GM21515 (cell line): ENCODE data around the gene CCPG1.

ENCODE experiments used
- ATAC-seq: cut with Tn5 transposase; IDR thresholded peaks from one replicate; pipeline ENCODE4 v1.9.1; 2021; ENCODE audit not compliant: unreplicated experiment

CCPG1 gene

DNA sequence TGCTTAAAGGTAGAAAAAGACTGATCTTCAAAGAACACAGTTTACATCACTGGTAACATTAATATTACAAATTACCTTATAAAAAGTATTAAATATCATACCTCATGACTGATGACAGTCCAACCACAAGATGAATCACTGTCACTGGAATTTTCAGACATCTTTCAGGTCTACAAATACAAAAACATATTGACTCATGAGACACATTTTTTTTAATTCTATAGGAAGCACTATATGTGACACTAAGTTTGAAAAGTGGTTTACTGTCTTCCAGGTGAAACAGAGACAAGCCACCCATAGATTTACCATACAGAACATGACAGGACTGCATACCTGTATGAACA lies 18.9 kb downstream of the CCPG1 start:
- no peak for ATAC-seq

DNA sequence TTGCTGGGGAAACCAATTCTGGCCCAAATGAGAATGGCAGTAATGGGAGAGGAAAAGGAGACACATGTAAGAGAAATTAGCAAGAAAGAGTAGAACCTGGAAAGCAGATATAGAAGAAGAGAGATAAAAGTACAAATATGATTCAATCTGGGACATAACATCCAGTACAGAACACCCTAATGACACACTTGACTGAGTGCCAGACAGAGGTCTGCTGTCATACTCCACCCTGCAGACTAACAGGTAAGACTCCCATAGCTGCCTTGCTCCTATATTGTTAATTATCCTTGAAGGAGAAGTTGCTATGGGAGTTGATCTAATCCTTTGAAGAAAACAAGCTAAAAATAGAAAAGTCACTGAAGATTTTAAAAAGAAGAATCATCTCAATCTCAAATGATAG lies 21.1 kb downstream of the CCPG1 start:
- no peak for ATAC-seq

DNA sequence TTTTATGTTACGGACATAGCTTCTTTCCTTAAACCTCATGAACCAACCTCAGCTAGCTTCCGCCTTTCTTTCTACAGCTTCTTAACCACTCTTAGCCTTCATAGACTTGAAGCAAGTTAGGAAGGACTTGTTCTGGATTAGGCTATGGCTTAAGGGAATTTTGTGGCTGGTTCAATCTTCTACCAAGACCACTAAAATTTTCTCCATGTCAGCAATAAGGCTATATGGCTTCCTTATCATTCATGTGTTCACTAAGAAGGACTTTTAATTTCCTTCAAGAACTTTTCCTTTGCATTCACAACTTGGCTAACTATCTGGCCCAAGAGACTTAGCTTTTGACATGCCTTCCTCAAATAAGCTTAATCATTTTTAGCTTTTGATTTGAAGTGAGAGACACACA lies 24.5 kb downstream of the CCPG1 start:
- no peak for ATAC-seq

DNA sequence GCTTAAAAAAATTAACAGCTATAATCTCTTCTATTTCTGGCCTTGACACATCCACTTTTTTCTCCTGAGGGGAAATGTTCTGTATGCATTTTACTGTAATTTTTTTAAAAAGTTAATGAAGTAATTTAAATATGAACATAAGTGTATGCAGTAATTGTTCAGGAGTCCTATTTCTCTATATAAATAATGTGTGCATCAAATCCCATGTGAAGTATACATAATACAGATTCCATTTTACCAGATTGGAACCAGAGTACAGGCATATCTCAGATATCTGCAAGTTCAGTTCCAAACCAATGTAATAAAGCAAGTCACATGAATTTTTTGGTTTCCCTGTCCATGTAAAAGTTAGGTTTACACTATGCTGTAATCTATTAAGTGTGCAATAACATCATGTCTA lies 26.6 kb downstream of the CCPG1 start:
- ATAC-seq = no peak

DNA sequence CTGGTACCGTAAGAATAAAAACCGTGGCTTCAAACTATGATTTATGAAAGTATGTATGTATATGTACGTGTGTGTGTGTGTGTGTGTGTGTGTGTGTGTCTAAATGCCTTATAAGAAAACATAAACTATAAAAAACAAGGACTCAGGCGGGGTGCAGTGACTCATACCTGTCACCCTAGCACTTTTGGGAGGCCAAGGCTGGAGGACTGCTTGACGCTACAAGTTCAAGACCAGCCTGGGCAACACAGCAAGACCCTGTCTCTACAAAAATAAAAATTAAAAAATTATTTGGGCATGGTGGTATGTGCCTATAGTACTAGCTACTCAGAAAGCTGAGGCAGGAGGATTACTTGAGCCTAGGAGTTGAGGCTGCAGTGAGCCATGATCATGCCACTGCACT lies 29.1 kb downstream of the CCPG1 start:
- ATAC-seq = no peak

DNA sequence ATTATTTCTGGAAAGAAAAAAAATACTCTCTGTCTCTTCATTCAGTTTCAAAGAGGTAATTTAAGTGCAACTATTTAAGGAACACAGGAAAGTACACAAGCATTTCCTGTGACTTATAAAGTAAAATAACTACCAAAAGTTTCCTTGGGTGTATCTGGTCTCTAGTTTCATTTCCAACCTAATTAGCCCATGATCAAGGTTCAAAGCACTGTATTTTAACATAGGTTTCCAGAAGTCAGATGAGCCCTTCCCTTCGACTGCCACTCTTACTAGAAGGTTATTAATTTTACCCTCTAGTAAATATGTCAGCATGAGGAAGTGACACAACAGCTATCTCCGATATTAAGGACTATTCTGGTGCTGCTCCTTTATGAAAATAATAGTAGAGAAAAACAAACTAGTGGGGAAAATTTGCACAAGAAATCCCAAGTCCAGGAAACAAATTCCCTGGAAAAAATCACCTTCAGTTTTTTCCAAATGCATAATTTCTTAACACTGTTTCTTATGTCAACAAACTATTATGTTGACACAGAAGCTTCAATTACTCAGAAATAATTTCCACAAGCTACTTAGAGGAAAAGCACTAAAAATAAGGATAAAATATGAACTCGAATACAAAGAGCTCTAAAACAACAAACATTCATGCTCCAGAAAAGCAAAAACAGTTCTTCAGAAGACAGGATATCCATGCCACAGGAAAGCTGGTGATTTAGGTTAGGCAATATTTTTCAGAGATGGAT lies 35.3 kb downstream of the CCPG1 start:
- peak; percentile 51 for ATAC-seq

DNA sequence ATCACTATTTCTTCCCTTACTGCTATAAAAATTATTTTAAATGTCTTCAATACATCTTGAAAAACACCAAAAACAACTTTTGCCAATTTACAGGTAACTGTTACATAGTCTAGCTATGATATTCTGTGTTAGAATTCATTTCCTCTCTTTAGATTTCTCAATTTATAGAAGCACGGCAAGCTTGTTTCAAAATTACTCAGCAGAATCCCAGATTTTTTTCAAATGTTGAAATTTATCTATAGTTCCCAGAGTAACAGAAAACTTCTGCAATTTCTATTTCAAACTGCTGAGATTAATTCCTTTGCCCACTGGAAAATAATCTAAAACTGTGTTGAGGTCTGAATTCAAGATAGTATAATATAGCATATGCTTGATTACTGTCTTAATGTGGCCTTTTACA lies 41.2 kb downstream of the CCPG1 start:
- ATAC-seq = no peak

DNA sequence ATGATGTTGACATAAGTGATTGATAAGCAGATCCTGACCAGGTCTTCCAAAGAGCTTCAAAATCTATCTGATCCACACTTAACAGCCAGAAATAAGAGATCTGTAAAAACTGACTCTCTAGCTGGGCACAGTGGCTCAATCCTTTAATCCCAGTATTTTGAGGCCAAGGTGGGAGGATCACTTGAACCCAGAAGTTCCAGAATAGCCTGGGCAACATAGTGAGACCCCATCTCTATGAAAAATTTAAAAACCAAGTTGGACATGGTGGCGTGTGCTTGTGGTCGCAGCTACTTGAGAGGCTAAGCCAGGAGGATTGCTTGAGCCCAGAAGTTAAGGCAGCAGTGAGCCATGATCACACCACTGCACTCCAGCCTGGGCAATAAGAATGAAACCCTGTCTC lies 45.5 kb downstream of the CCPG1 start:
- no peak for ATAC-seq

DNA sequence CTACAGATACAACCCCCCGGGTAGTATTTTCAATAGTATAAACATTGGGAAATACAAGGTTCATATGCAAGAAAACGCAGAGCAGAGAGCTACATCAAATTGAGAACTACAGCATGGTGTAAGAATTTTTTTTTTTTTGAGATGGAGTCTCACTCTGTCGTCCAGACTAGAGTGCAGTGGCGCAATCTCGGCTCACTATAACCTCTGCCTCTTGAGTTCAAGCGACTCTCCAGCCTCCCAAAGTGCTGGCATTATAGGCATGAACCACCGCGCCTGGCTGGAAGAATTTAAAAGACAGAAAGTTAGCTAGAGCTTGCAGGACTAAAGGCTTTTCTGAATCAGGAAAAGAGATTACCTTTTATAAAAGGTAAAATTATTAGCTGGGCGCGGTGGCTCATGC lies 47.1 kb downstream of the CCPG1 start:
- no peak for ATAC-seq

DNA sequence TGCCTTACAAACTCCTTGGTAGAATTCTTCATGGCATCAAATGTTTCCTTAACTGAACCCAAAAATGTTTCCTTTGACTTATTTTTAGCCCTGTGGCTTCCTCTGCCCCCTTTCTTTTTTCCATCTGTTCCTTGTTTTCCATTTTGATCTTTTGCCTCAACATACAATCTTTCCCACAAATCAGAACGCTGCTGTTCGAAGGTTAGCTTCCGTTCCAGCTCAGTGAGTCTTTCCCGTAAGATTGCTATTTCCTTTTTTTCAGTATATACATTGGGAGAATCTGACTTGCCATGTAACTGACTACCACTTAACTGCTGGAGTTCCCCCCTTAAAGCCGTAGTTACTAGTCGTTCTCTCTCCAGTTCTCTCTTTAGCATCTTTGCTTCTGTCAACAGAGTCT lies 47.9 kb downstream of the CCPG1 start:
- no peak for ATAC-seq

DNA sequence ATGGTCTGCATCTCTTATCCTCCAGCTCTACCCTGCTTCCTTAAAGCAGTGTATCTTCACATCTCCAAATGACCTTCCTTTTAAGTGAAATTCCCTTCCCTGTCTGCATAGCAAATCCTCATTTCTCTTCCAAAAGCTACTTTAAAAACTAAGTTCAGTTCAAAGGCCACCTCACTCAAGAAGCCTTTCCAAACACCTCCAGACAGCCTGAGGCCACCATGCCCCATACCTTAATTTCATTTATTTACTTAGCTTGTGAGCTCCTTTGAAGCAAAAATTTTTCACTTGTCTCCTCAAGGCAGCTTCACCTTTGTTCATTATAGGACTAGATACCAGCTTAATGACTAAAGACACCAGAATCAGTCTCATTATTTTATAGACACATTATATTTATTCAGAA lies 49.7 kb downstream of the CCPG1 start:
- ATAC-seq = no peak

DNA sequence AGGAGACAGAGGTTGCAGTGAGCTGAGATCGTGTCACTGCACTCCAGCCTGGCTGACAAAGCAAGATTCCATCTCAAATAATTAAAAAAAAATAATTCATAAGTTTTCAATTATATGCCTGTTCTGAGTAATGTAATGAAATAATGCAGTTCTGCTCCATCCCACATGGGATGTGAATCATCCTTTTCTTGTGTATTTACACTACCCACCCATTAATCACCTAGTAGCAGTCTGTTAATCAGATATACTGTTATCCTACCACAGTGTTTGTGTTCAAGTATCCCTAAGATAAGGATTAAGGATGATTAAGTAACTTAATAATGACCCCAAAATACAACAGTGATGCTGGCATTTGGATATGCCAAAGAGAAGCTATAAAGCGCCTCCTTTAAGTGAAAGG lies 50.4 kb downstream of the CCPG1 start:
- no peak for ATAC-seq

DNA sequence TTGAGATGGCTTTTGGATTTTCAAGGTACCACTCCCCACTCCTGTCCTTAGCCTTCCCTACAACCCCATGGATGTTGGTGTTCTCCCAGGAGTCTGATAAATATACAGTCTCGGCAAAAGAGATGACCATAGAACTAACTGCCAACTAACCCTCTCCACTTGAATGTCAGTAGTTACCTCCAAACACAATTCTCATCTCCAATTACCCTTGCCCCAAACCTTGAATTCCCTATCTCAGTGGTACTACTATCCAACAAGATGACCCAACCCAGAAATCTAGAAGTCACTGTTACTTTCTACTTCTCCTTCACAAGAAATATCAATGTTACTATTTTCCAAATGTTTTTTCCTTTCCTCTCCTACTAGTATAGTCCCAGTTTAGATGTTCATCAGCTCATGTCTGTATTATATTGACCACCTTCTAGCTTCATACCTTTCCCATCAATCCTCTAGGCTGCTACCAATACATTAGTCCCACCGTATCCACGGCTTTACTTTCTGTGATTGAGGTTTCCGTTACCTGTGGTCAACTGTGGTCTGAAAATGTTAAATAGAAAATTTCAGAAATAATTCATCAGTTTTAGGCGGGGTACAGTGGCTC lies 51.1 kb downstream of the CCPG1 start:
- no peak for ATAC-seq

DNA sequence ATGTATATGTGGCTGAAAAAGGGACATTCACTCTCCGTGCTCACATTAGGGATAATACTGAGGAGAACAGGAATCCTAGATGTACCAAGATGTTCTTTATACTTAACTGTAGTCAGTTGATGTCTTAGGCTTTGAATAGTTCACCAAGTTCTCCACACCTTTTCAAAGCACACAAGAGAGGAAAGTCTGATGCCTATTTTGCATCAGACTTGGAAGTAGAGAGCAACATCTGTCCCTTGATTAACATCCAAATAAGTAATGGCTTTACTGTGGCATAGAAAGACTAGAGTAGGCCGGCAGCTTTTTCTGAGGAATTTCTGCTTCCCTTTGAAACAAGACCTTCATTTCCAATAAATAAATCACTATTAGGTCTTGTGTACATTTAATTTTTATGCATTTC lies 55.1 kb downstream of the CCPG1 start:
- ATAC-seq = no peak

DNA sequence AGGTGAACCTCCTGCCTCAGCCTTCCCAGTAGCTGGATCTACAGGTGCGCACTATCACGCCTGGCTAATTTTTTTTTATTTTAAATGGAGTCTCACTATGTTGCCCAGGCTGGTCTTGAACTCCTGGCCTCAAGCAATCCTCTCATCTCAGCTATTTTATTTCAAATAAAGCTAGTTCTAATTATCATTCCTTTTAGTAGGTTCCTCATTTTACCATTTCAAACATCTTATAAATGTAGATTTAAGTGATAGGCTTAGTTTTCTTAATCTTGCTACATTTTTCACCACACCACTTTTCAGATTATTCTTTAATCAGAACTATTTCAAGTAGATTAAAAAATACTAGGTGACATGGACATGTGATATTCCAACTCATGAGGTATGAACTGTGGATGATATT lies 58.9 kb downstream of the CCPG1 start:
- no peak for ATAC-seq

DNA sequence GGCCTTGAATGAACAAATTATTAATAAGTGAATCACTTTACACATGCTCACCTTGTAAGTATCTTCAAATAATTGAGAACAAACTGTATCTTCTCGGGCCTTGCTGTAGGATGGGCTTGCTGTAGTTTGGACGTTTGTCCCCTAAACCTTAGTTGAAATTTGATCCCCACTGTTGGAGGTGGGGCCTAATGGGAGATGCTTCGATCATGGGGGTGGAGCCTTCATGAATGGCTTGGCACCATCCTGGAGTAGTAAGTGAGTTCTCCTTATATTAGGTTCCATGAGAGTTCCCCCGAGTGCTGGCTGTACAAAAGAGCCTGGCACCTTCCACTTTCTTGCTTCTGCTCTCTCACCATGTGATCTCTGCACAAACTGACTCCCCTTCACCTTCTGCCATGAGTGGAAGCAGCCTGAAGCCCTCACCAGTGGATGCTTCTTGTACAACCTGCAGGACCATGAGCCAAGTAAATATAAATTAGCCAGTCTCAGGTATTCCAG lies 59.8 kb downstream of the CCPG1 start:
- ATAC-seq = no peak

DNA sequence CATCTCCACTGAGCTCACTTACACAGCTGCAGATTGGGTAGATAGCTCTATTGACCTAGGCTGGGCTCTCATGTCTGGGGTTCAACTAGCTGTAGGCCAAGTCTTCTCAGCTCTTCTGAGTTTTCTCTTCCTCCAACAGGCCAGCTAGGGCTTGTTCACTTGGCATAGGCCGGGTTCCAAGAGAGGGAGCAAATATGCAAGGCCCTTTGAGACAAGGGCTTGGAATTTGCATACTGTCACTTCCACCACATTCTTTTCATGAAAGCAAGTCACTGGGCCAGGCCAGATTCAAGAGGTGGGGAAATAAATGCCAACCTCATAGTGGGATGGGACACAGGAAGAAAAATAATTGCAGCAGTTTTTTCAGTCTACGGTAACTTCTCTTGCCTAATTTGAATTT lies 64.0 kb downstream of the CCPG1 start:
- no peak for ATAC-seq

DNA sequence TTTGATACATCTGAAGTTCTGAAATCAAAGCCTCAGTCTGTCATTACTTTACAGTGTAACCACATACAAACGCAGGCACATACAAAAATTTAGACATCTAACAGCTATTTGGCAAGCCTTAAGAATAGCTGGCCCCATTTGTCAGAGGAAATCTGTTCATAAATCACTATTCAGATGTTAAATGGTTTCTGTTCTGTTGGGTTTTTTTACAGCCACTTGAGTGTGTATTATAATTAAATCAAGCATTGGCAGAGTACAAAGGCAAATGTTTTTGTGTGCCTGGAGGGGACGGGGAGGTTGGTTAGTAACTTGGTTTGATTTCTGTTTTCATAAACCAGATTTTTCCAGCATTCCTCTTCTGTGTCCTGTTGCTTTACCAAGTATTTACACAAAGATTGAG lies 65.0 kb downstream of the CCPG1 start:
- ATAC-seq = no peak

DNA sequence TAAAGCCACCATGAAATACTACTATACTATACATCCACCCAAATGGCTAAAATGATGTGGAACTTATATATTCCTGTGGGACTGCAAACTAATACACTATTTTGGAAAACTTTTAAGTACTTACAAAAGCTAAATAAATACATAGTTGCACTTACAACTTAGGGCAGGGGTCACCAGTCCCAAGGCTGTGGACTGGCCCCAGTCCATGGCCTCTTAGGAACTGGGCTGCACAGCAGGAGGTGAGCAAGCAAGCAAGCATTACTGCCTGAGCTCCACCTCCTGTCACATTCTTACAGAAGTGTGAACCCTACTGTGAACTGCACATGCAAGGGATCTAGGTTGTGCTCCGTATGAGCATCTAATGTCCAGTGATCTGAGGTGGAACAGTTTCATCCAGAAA lies 71.0 kb downstream of the CCPG1 start:
- ATAC-seq = no peak

DNA sequence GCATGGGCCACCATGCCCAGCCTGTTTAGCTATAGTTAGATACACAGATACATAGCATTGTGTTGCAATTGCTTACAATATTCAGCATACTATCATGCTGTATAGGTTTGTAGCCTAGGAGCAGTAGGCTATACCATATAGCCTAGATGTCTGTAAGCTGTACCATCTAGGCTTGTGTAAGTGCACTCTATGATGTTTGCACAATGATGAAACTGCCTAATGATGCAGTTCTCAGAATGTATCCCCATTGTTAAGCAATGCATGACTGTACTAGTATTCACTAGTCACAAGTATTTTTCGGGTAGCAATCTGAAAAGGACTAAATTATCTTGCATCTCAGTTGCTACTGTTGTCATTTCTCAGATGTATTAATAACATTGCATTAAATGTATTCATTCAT lies 73.2 kb downstream of the CCPG1 start:
- no peak for ATAC-seq

DNA sequence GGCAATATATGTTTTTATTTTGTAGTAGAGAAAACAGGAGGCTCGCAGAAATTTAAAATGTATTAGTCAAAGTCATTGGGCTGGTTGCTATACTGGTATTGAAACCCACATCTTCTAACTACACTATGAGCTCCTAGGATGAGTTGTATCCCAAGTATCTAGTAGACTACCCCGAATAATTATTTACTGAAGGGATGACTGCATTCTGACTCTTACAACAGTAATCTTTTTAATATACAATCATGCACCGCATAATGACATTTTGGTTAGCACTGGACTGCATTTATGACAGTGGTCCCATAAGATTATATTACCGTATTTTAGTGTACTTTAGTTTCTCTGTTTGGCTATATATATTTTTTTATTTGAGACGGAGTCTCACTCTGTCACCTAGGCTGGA lies 73.8 kb downstream of the CCPG1 start:
- no peak for ATAC-seq

DNA sequence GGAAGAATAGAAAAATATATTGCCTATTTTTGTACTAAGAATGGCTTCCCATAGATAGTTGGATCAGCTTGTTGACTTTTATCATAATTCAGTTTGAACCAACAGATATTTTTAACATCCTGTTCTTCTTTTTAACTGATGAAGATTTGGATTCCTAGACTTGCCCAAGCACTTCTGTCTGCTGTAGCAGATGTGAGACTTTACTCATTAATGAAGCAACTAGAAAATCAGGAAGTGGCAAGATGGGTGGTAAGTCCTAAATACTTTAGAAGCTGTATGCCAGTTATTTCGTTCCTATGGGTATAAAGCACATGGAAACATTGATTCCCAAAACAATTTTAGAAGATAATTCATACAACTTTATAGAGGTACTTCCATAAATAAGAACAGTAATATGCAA lies 80.8 kb downstream of the CCPG1 start:
- ATAC-seq = no peak

DNA sequence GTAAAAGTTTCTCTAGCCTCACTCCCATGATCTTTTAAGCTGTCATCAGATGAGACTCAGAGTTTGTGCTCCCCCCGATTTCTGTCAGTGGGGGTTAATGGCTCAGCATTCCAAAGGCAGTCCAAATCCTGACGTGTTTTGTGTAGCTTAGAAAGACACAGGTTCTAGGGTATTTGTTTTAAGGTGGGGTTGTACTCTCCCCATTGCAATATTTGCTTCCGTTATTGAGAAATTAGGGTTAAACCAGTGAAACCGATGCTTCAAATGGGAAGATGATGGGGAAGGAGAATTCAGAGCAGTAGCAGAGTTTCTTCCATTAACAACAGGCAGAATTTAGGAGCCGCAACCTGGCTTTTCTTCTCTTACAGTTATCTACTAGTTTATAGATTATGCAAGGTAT lies 85.7 kb downstream of the CCPG1 start:
- ATAC-seq = no peak
